Sigmoid colon (tissue), 7 donors: ENCODE data around the gene R3HDM1. TPM values are rescaled to one million over a fixed set of nuclear protein-coding genes. Genes with fewer than 3 reads are reported as not detected.
"Not testable (repeated sequence)": the region's sequence is repeated elsewhere in the genome, so short reads cannot be mapped to it uniquely, and the experiment has no call there.

Source experiments
- DNase-seq: peaks from one replicate; pipeline ENCODE4 v3.0.0-alpha.2; 2019
- H3K27ac ChIP-seq, 4 donors: fragments of 200-600 bp; sonication (generic); one replicate each; pipeline ENCODE4 v1.5.1; 2016 to 2019; ENCODE audit warnings: mild to moderate bottlenecking in 1 of 4
- H3K27me3 ChIP-seq, 3 donors: fragments of 200-600 bp; sonication (generic); one replicate each; pipeline ENCODE4 v1.5.1; 2019; ENCODE audit warnings: mild to moderate bottlenecking in 1 of 3
- H3K36me3 ChIP-seq, 4 donors: fragments of 200-600 bp; sonication (generic); one replicate each; pipeline ENCODE4 v1.5.1; 2016 to 2019
- H3K4me1 ChIP-seq, 4 donors: fragments of 200-600 bp; sonication (generic); one replicate each; pipeline ENCODE4 v1.5.1; 2017 to 2019
- H3K4me3 ChIP-seq, 4 donors: fragments of 200-600 bp; sonication (generic); one replicate each; pipeline ENCODE4 v1.5.1; 2017 to 2019; ENCODE audit warnings: mild to moderate bottlenecking in 2 of 4, moderate library complexity in 1 of 4
- H3K9me3 ChIP-seq, 4 donors: fragments of 200-600 bp in 3 of 4; sonication (generic) in 3 of 4; one replicate each; pipeline versions ENCODE4 v1.5.1 to v1.6.1; 2013 to 2019
- CTCF ChIP-seq, 4 experiments: fragments of 450-650 bp in 3 of 4; fragments of 200-600 bp in 1 of 4; IDR thresholded peaks; one replicate each; pipeline ENCODE4 v1.5.1; 2016 to 2019; ENCODE audit warnings: antibody characterized with exemption in 4 of 4, mild to moderate bottlenecking in 3 of 4, moderate library complexity in 2 of 4
- EP300 ChIP-seq, 4 donors: sonication (generic); formaldehyde crosslinking; IDR thresholded peaks; one replicate each; pipeline ENCODE4 v1.6.1; 2017; ENCODE audit warnings: antibody characterized with exemption in 4 of 4
- POLR2A ChIP-seq, 2 donors: fragments of 450-650 bp; IDR thresholded peaks; one replicate each; pipeline ENCODE4 v1.6.1; 2016; ENCODE audit warnings: antibody characterized with exemption in 2 of 2, mild to moderate bottlenecking in 2 of 2, moderate library complexity in 2 of 2
- POLR2AphosphoS5 ChIP-seq, 4 donors: sonication (generic); formaldehyde crosslinking; IDR thresholded peaks; one replicate each; pipeline ENCODE4 v1.6.1; 2017; ENCODE audit warnings: antibody characterized with exemption in 4 of 4
- WGBS, 2 donors: extraction: QIAGEN DNeasy Blood & Tissue Kit; methylation state at CpG; one replicate each; pipeline ENCODE4 v1.1.7; 2013; 5-methylcytosine and 5-hydroxymethylcytosine counted together
- intact Hi-C: fragments of 100-400 bp; cut with DNase I; formaldehyde crosslinking; loops from one replicate; pipeline ENCODE4 v1.15.1; 2023
- polyA plus RNA-seq, 3 donors: library from polyadenylated mRNA; stranded (reverse); fragments of 200-250 nt; gene quantifications; one replicate each; pipeline ENCODE4 v1.2.3, GENCODE V29; 2013
- total RNA-seq, 4 donors: library from RNA; depleted of rRNA; stranded (reverse); fragments of >200 nt; gene quantifications; one replicate each; pipeline ENCODE4 v1.1.0, GENCODE V29; 2016
- donor health status: healthy with polysubstance abuse.
- donor health status: Bipolar disorder and iron deficiency.
- donor health status: healthy.

The R3HDM1 gene
- total and polyA plus RNA-seq, 7 donors = 5.3 to 34.6 (median 14.2) TPM

GRCh38 chr2:135615404-135615803 is 84.1 kb downstream of the R3HDM1 start:
- 94 to 95% methylated on average over 3 of the region's 3 CpGs for WGBS, 2 donors
- no peak overlapping the region for H3K27ac ChIP-seq
- intact Hi-C loops = no loop called here
- H3K4me1 ChIP-seq = no peaks in the 10 kb centered on the region
- H3K36me3 ChIP-seq = no peaks in the 10 kb centered on the region
- no peaks in the 10 kb centered on the region for H3K27me3 ChIP-seq
- no peak for DNase-seq
- TF ChIP-seq EP300 (IDR thresholded peaks at IDR 0.05) (no peak), POLR2AphosphoS5 (IDR thresholded peaks at IDR 0.05) (no peak), POLR2A (IDR thresholded peaks at IDR 0.05) (no peak), CTCF (IDR thresholded peaks at IDR 0.05) (no peak)
- H3K4me3 ChIP-seq = no peak overlapping the region
- H3K9me3 ChIP-seq = no peaks in the 10 kb centered on the region

- Histone ChIP-seq H3K4me1 (no peaks in the 10 kb centered on the region), H3K9me3 (no peaks in the 10 kb centered on the region), H3K27ac (no peak overlapping the region), H3K4me3 (no peak overlapping the region), H3K36me3 (peaks cover 0 to 12% (median 0%) of the 10 kb centered on the region in 4 donors), H3K27me3 (no peaks in the 10 kb centered on the region)
- intact Hi-C loops = no loop called here
- DNase-seq = no peak
- TF ChIP-seq EP300 (IDR thresholded peaks at IDR 0.05) (no peak), POLR2A (IDR thresholded peaks at IDR 0.05) (no peak), CTCF (IDR thresholded peaks at IDR 0.05) (no peak), POLR2AphosphoS5 (IDR thresholded peaks at IDR 0.05) (no peak)
Observed at GRCh38 chr2:135617501-135618015, 86.3 kb downstream of the R3HDM1 start.

- peaks cover 0 to 13% (median 0%) of the 10 kb centered on the region in 4 donors for H3K36me3 ChIP-seq
Observed at GRCh38 chr2:135620198-135620597, 88.9 kb downstream of the R3HDM1 start.

GRCh38 chr2:135629520-135629919 is 98.2 kb downstream of the R3HDM1 start:
- Histone ChIP-seq H3K9me3 (no peaks in the 10 kb centered on the region), H3K27ac (no peak overlapping the region), H3K27me3 (no peaks in the 10 kb centered on the region), H3K4me3 (no peak overlapping the region), H3K4me1 (no peaks in the 10 kb centered on the region), H3K36me3 (peaks cover 0 to 5% (median 0%) of the 10 kb centered on the region in 4 donors)
- DNase-seq = no peak
- TF ChIP-seq CTCF (IDR thresholded peaks at IDR 0.05) (no peak), EP300 (IDR thresholded peaks at IDR 0.05) (no peak), POLR2AphosphoS5 (IDR thresholded peaks at IDR 0.05) (no peak), POLR2A (IDR thresholded peaks at IDR 0.05) (no peak)
- intact Hi-C loops = no loop called here

More at GRCh38 chr2:135620198-135620597, 88.9 kb downstream of the R3HDM1 start:
- TF ChIP-seq POLR2A (IDR thresholded peaks at IDR 0.05) = no peak
- TF ChIP-seq POLR2AphosphoS5 (IDR thresholded peaks at IDR 0.05) = no peak
- no peak for TF ChIP-seq EP300 (IDR thresholded peaks at IDR 0.05)
- no peak for TF ChIP-seq CTCF (IDR thresholded peaks at IDR 0.05)
- Histone ChIP-seq H3K9me3 (no peaks in the 10 kb centered on the region), H3K4me3 (no peak overlapping the region), H3K4me1 (no peaks in the 10 kb centered on the region), H3K27ac (no peak overlapping the region), H3K27me3 (no peaks in the 10 kb centered on the region)
- 93 to 96% methylated on average over 1 of the region's 1 CpG for WGBS, 2 donors
- intact Hi-C loops = no loop called here
- no peak for DNase-seq

GRCh38 chr2:135630034-135630433 is 98.8 kb downstream of the R3HDM1 start:
- intact Hi-C loops = not testable (repeated sequence)
- WGBS, 2 donors = 93 to 96% methylated on average over 8 of the region's 8 CpGs

More at GRCh38 chr2:135630034-135630433, 98.8 kb downstream of the R3HDM1 start:
- not testable (repeated sequence) for H3K4me1 ChIP-seq, H3K4me3 ChIP-seq, H3K36me3 ChIP-seq, H3K9me3 ChIP-seq, H3K27me3 ChIP-seq, DNase-seq, H3K27ac ChIP-seq
